IMR-90 (cell line): Measurements from ENCODE around the gene SLCO1B1. TPM values are rescaled to one million over a fixed set of nuclear protein-coding genes. Genes with fewer than 3 reads are reported as not detected.

Source experiments
- ATAC-seq: fragments of 200-7000 bp; cut with Tn5 transposase; 2 replicates; pipeline ENCODE4 v1.9.1; 2020; ENCODE audit warnings: low read depth, mild to moderate bottlenecking, moderate library complexity
- BruUV-seq: library from RNA; stranded (reverse); fragments of 400-500 nt; replicated peaks from 2 replicates; lab custom pipeline; 2021; lab: Mats Ljungman, UMichigan
- CTCF ChIA-PET: fragments of 300-600 bp; formaldehyde crosslinking; extraction: SDS; loops from one replicate; lab custom pipeline; 2021; ENCODE audit warnings: antibody characterized with exemption; lab: Yijun Ruan, JAX
- POLR2A ChIA-PET: fragments of 300-600 bp; sonication (Branson Sonifier 250); formaldehyde crosslinking; loops from one replicate; lab custom pipeline; 2022; ENCODE audit warnings: antibody characterized with exemption; ENCODE audit not compliant: unreplicated experiment; lab: Charles Lee
- DNase-seq: peaks from one replicate; pipeline ENCODE4 v3.0.0; 2013
- H2AFZ ChIP-seq: replicated peaks from 2 replicates; pipeline ENCODE3; 2013; ENCODE audit warnings: low read length, mild to moderate bottlenecking; ENCODE audit not compliant: poor library complexity
- H2AK5ac ChIP-seq: 2 replicates; pipeline ENCODE4 v1.6.1; 2013; ENCODE audit warnings: low read depth, low read length, inconsistent platforms
- H2AK9ac ChIP-seq: replicated peaks from 2 replicates; pipeline ENCODE3; 2013; ENCODE audit warnings: mild to moderate bottlenecking, low read depth, low read length, moderate library complexity; ENCODE audit not compliant: poor library complexity
- H2BK120ac ChIP-seq: 2 replicates; pipeline ENCODE4 v1.6.1; 2013; ENCODE audit warnings: low read depth, low read length, inconsistent platforms
- H2BK15ac ChIP-seq: 3 replicates; pipeline ENCODE4 v1.6.1; 2013; ENCODE audit warnings: low read depth, low read length, inconsistent platforms
- H2BK20ac ChIP-seq: 2 replicates; pipeline ENCODE4 v1.6.1; 2013; ENCODE audit warnings: low read depth, mild to moderate bottlenecking, inconsistent platforms, low read length, moderate library complexity
- H2BK5ac ChIP-seq: 2 replicates; pipeline ENCODE4 v1.6.1; 2013; ENCODE audit warnings: mild to moderate bottlenecking, low read depth, low read length, inconsistent platforms; ENCODE audit not compliant: poor library complexity, severe bottlenecking
- H3K14ac ChIP-seq: replicated peaks from 2 replicates; pipeline ENCODE4 v1.6.1; 2013; ENCODE audit warnings: low read depth, low read length, inconsistent platforms
- H3K18ac ChIP-seq: 2 replicates; pipeline ENCODE4 v1.6.1; 2013; ENCODE audit warnings: low read depth, low read length, control low read depth
- H3K23ac ChIP-seq: 2 replicates; pipeline ENCODE4 v1.6.1; 2013; ENCODE audit warnings: low read depth, low read length, inconsistent platforms
- H3K27ac ChIP-seq: 2 replicates; pipeline ENCODE4 v1.5.1; 2013; ENCODE audit warnings: mild to moderate bottlenecking, control low read depth, low read length; ENCODE audit not compliant: insufficient read depth
- H3K27me3 ChIP-seq: 2 replicates; pipeline ENCODE4 v1.6.1; 2013; ENCODE audit warnings: low read length; ENCODE audit not compliant: control insufficient read depth, insufficient read depth
- H3K36me3 ChIP-seq: 2 replicates; pipeline ENCODE4 v1.6.1; 2013; ENCODE audit warnings: low read length, mixed read lengths; ENCODE audit not compliant: control insufficient read depth, insufficient read depth
- H3K4ac ChIP-seq: 2 replicates; pipeline ENCODE4 v1.6.1; 2013; ENCODE audit warnings: low read depth, low read length, inconsistent platforms
- H3K4me1 ChIP-seq: 2 replicates; pipeline ENCODE4 v1.6.1; 2013; ENCODE audit warnings: low read length, mixed read lengths; ENCODE audit not compliant: control insufficient read depth, insufficient read depth
- H3K4me2 ChIP-seq: 2 replicates; pipeline ENCODE4 v1.6.1; 2013; ENCODE audit warnings: low read depth, mild to moderate bottlenecking, control low read depth, low read length, moderate library complexity
- H3K4me3 ChIP-seq: 2 replicates; pipeline ENCODE4 v1.5.1; 2013; ENCODE audit warnings: low read depth, mild to moderate bottlenecking, control low read depth, low read length, moderate library complexity; ENCODE audit not compliant: insufficient read depth
- H3K56ac ChIP-seq: 2 replicates; pipeline ENCODE4 v1.6.1; 2013; ENCODE audit warnings: low read length, inconsistent platforms; ENCODE audit not compliant: insufficient read depth; ENCODE audit errors: extremely low read depth
- H3K79me1 ChIP-seq, 2 experiments: 2 replicates each; pipeline ENCODE4 v1.6.1; 2013; ENCODE audit warnings: low read length in 2 of 2, inconsistent platforms in 1 of 2, low read depth in 1 of 2
- H3K9ac ChIP-seq: 2 replicates; pipeline ENCODE4 v1.6.1; 2013; ENCODE audit warnings: low read depth, low read length, control low read depth
- H3K9me1 ChIP-seq: 2 replicates; pipeline ENCODE4 v1.6.1; 2013; ENCODE audit warnings: low read length, inconsistent platforms; ENCODE audit not compliant: insufficient read depth
- H3K9me3 ChIP-seq: 2 replicates; pipeline ENCODE4 v1.6.1; 2013; ENCODE audit warnings: low read length; ENCODE audit not compliant: control insufficient read depth, insufficient read depth
- H4K20me1 ChIP-seq: 2 replicates; pipeline ENCODE4 v1.6.1; 2013; ENCODE audit warnings: low read length, inconsistent platforms; ENCODE audit not compliant: insufficient read depth
- H4K5ac ChIP-seq: 2 replicates; pipeline ENCODE4 v1.6.1; 2013; ENCODE audit warnings: mild to moderate bottlenecking, low read depth, low read length, control low read depth
- H4K8ac ChIP-seq, 2 experiments: 2 replicates each; pipeline ENCODE4 v1.6.1; 2013; ENCODE audit warnings: low read depth in 2 of 2, low read length in 2 of 2, control low read depth in 1 of 2, inconsistent platforms in 1 of 2
- H4K91ac ChIP-seq: 2 replicates; pipeline ENCODE4 v1.6.1; 2013; ENCODE audit warnings: low read depth, low read length, inconsistent platforms; ENCODE audit not compliant: insufficient read depth
- CEBPB ChIP-seq: IDR thresholded peaks from 2 replicates; pipeline ENCODE4 v1.6.1; 2012; ENCODE audit warnings: low read depth, low read length, improper control_type of control experiment
- CHD1 ChIP-seq: IDR thresholded peaks from 2 replicates; pipeline ENCODE4 v1.6.1; 2012; ENCODE audit warnings: low read depth, low read length, improper control_type of control experiment
- FOS ChIP-seq: fragments of 150-350 bp; IDR thresholded peaks from 2 replicates; pipeline ENCODE4 v1.6.1; 2016; ENCODE audit warnings: low read depth, low read length
- MAFK ChIP-seq: IDR thresholded peaks from 2 replicates; pipeline ENCODE4 v1.6.1; 2012; ENCODE audit warnings: low read depth, low read length, improper control_type of control experiment
- MAZ ChIP-seq: IDR thresholded peaks from 2 replicates; pipeline ENCODE4 v1.6.1; 2012; ENCODE audit warnings: low read depth, mild to moderate bottlenecking, low read length, improper control_type of control experiment, moderate library complexity, borderline replicate concordance
- MXI1 ChIP-seq: IDR thresholded peaks from 2 replicates; pipeline ENCODE4 v1.6.1; 2012; ENCODE audit warnings: low read depth, mild to moderate bottlenecking, low read length, moderate library complexity, borderline replicate concordance
- RAD21 ChIP-seq: IDR thresholded peaks from 2 replicates; pipeline ENCODE4 v1.6.1; 2012; ENCODE audit warnings: low read length, improper control_type of control experiment
- RCOR1 ChIP-seq: IDR thresholded peaks from 2 replicates; pipeline ENCODE4 v1.6.1; 2012; ENCODE audit warnings: mild to moderate bottlenecking, low read length, improper control_type of control experiment; ENCODE audit not compliant: insufficient replicate concordance
- RFX5 ChIP-seq: IDR thresholded peaks from 2 replicates; pipeline ENCODE4 v1.8.0; 2012; ENCODE audit warnings: low read depth, mild to moderate bottlenecking, low read length, moderate library complexity
- SMC3 ChIP-seq: fragments of 150-350 bp; IDR thresholded peaks from 2 replicates; pipeline ENCODE4 v1.6.1; 2016; ENCODE audit warnings: low read depth, mild to moderate bottlenecking, antibody characterized with exemption, low read length, moderate library complexity
- dilution Hi-C: fragments of 300-500 bp; cut with HindIII; formaldehyde crosslinking; loops from one replicate; pipeline ENCODE4 v1.14.3; 2018; ENCODE audit warnings: low sequenced_read_pairs; ENCODE audit not compliant: unreplicated experiment
- in situ Hi-C: fragments of 300-500 bp; cut with MboI; formaldehyde crosslinking; loops from 3 replicates; pipeline ENCODE4 v1.14.3; 2019; ENCODE audit warnings: low sequenced_read_pairs, inconsistent platforms, mixed read lengths
- intact Hi-C: fragments of 100-400 bp; cut with micrococcal nuclease; formaldehyde crosslinking; loops from 2 replicates; pipeline ENCODE4 v1.10.0; 2022
- polyA plus RNA-seq, 3 experiments: library from polyadenylated mRNA; depleted of rRNA; stranded (reverse); fragments of >200 nt; gene quantifications; 2 replicates each; pipeline ENCODE4 v1.2.3, GENCODE V29; 2012; ENCODE audit warnings: low replicate concordance in 1 of 3
- total RNA-seq: library from RNA; depleted of rRNA; stranded (reverse); fragments of >200 nt; gene quantifications from 2 replicates; pipeline ENCODE4 v1.2.3, GENCODE V29; 2012
- TF ChIP-seq, protein P1 (sequence below): fragments of 150-350 bp; IDR thresholded peaks from 2 replicates; pipeline ENCODE4 v1.6.1; 2016; ENCODE audit warnings: low read depth, mild to moderate bottlenecking, low read length, moderate library complexity, borderline replicate concordance
- TF ChIP-seq, protein P2 (sequence below): fragments of 150-350 bp; IDR thresholded peaks from 2 replicates; pipeline ENCODE4 v1.6.1; 2017; ENCODE audit warnings: mild to moderate bottlenecking, antibody characterized with exemption, low read length, low read depth

SLCO1B1 gene
- total and polyA plus RNA-seq, 2 of the 4 experiments (the other 2 are of a cell fraction) = not detected

DNA sequence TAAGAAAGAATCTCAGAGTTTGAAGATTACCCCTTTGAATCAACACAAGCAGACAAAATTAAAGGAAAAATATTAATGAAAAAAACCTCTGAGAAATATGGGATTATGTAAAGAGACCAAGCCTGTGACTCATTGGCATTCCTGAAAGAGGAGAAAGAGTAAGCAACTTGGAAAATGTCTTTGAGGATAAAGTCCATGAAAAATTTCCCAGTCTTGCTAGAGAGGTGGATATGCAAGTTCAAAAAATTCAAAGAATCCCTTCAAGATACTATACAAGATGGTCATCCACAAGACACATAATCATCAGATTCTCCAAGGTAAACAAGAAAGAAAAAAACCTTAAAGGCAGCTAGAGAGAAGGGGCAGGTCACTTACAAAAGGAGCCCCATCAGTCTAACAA is 13.3 kb downstream of the SLCO1B1 start:
- no peaks in the 10 kb centered on the region for H4K20me1 ChIP-seq
- ATAC-seq (no peak), DNase-seq (no peak)
- no peak overlapping the region for H3K14ac ChIP-seq
- no peaks in the 10 kb centered on the region for H3K9me1 ChIP-seq
- ChIA-PET CTCF (no interaction called here), POLR2A (no interaction called here)
- H3K27me3 ChIP-seq = no peaks in the 10 kb centered on the region
- H3K27ac ChIP-seq = no peak overlapping the region
- in situ Hi-C loops = no loop called here
- no peaks in the 10 kb centered on the region for H3K79me1 ChIP-seq
- no TSS peak for BruUV-seq
- H2BK20ac ChIP-seq = no peak overlapping the region
- H2BK15ac ChIP-seq = no peak overlapping the region
- H3K4me2 ChIP-seq = no peak overlapping the region
- no peak overlapping the region for H4K5ac ChIP-seq
- H2BK5ac ChIP-seq = no peak overlapping the region
- no peaks in the 10 kb centered on the region for H3K4me1 ChIP-seq
- H3K9me3 ChIP-seq = peaks cover under 1% of the 10 kb centered on the region; the same call in 1 of the 2 replicates
- H2AFZ ChIP-seq = no peak overlapping the region
- H3K18ac ChIP-seq = no peak overlapping the region
- no peak overlapping the region for H2AK5ac ChIP-seq
- intact Hi-C loops = no loop called here
- no peak overlapping the region for H4K91ac ChIP-seq
- no peak overlapping the region for H2BK120ac ChIP-seq
- H3K4me3 ChIP-seq = no peak overlapping the region
- H4K8ac ChIP-seq = no peak overlapping the region
- no peak overlapping the region for H3K56ac ChIP-seq
- no peaks in the 10 kb centered on the region for H3K36me3 ChIP-seq
- H3K23ac ChIP-seq = no peak overlapping the region
- no peak overlapping the region for H3K9ac ChIP-seq
- H3K4ac ChIP-seq = no peak overlapping the region
- dilution Hi-C loops = no loop called here
- TF ChIP-seq, protein P1, sequence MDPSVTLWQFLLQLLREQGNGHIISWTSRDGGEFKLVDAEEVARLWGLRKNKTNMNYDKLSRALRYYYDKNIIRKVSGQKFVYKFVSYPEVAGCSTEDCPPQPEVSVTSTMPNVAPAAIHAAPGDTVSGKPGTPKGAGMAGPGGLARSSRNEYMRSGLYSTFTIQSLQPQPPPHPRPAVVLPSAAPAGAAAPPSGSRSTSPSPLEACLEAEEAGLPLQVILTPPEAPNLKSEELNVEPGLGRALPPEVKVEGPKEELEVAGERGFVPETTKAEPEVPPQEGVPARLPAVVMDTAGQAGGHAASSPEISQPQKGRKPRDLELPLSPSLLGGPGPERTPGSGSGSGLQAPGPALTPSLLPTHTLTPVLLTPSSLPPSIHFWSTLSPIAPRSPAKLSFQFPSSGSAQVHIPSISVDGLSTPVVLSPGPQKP = no peak
- TF ChIP-seq SMC3 (no peak), RCOR1 (no peak), RFX5 (no peak), CHD1 (no peak), FOS (no peak), MXI1 (no peak), RAD21 (no peak), MAFK (no peak), CEBPB (no peak), MAZ (no peak)
- TF ChIP-seq, protein P2, sequence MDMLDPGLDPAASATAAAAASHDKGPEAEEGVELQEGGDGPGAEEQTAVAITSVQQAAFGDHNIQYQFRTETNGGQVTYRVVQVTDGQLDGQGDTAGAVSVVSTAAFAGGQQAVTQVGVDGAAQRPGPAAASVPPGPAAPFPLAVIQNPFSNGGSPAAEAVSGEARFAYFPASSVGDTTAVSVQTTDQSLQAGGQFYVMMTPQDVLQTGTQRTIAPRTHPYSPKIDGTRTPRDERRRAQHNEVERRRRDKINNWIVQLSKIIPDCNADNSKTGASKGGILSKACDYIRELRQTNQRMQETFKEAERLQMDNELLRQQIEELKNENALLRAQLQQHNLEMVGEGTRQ = no peak
- H2AK9ac ChIP-seq = no peak overlapping the region
